Fibroblast of lung (primary cell): Measurements from ENCODE around the gene KRT4. TPM values are rescaled to one million over a fixed set of nuclear protein-coding genes. Genes with fewer than 3 reads are reported as not detected.

Source experiments
- DNase-seq, 2 donors: peaks; one replicate each; pipeline versions ENCODE4 v3.0.0 to v3.0.0-alpha.2; 2010; ENCODE audit warnings: low read depth in 2 of 2
- H2AFZ ChIP-seq: 2 replicates; pipeline ENCODE4 v1.5.1; 2012; ENCODE audit warnings: low read length, control low read depth, inconsistent platforms
- H3K27ac ChIP-seq: 2 replicates; pipeline ENCODE4 v1.5.1; 2011; ENCODE audit warnings: low read length, control low read depth; ENCODE audit not compliant: insufficient read depth
- H3K27me3 ChIP-seq: 2 replicates; pipeline ENCODE4 v1.5.1; 2011; ENCODE audit warnings: mild to moderate bottlenecking, low read length; ENCODE audit not compliant: control insufficient read depth, insufficient read depth
- H3K36me3 ChIP-seq: 2 replicates; pipeline ENCODE4 v1.5.1; 2011; ENCODE audit warnings: low read length; ENCODE audit not compliant: control insufficient read depth, insufficient read depth
- H3K4me1 ChIP-seq: 2 replicates; pipeline ENCODE4 v1.5.1; 2011; ENCODE audit warnings: low read length; ENCODE audit not compliant: control insufficient read depth, insufficient read depth; ENCODE audit errors: extremely low read depth
- H3K4me2 ChIP-seq: 2 replicates; pipeline ENCODE4 v1.5.1; 2011; ENCODE audit warnings: low read length, control low read depth; ENCODE audit not compliant: insufficient read depth; ENCODE audit errors: extremely low read depth
- H3K4me3 ChIP-seq, 4 experiments: fragments of 200-600 bp in 1 of 4; sonication (generic) in 1 of 4; replicated peaks in 1 of 4; 2 replicates each; pipeline ENCODE4 v1.5.1; 2011 to 2016; ENCODE audit warnings: low read length in 4 of 4, low read depth in 3 of 4, mild to moderate bottlenecking in 3 of 4, control low read depth in 2 of 4, inconsistent platforms in 1 of 4, mixed read lengths in 1 of 4; ENCODE audit not compliant: insufficient read depth in 1 of 4; ENCODE audit errors: control extremely low read depth in 1 of 4
- H3K79me2 ChIP-seq: 2 replicates; pipeline ENCODE4 v1.5.1; 2012; ENCODE audit warnings: mild to moderate bottlenecking, low read length, inconsistent platforms; ENCODE audit not compliant: control insufficient read depth, insufficient read depth
- H3K9ac ChIP-seq: 2 replicates; pipeline ENCODE4 v1.5.1; 2011; ENCODE audit warnings: mild to moderate bottlenecking, low read length, control low read depth; ENCODE audit not compliant: insufficient read depth
- H3K9me3 ChIP-seq: 2 replicates; pipeline ENCODE4 v1.5.1; 2012; ENCODE audit warnings: low read depth, low read length; ENCODE audit not compliant: control insufficient read depth, insufficient read depth
- H4K20me1 ChIP-seq: 2 replicates; pipeline ENCODE4 v1.5.1; 2011; ENCODE audit warnings: low read length; ENCODE audit not compliant: control insufficient read depth, insufficient read depth; ENCODE audit errors: extremely low read depth
- EZH2 ChIP-seq: IDR thresholded peaks from 2 replicates; pipeline ENCODE4 v1.5.1; 2012; ENCODE audit warnings: low read length, control low read depth, mild to moderate bottlenecking; ENCODE audit errors: missing control alignments
- polyA plus RNA-seq, 2 donors: library from polyadenylated mRNA; depleted of rRNA in 1 of 2; stranded (reverse) in 1 of 2; unstranded in 1 of 2; fragments of >200 nt; gene quantifications; 2 replicates each; pipeline ENCODE4 v1.2.1, GENCODE V29; 2011 to 2012; ENCODE audit warnings: missing spikeins in 1 of 2
- total RNA-seq: library from RNA; depleted of rRNA; stranded (reverse); fragments of >200 nt; gene quantifications from 2 replicates; pipeline ENCODE4 v1.2.1, GENCODE V29; 2014
- TF ChIP-seq, protein P1 (sequence below), 2 donors: IDR thresholded peaks in 1 of 2; conservative IDR thresholded peaks in 1 of 2; 1 replicate in 1 of 2; 2 replicates in 1 of 2; pipeline ENCODE4 v1.5.1; 2011 to 2012; ENCODE audit warnings: low read length in 2 of 2, control low read depth in 1 of 2, inconsistent platforms in 1 of 2, low read depth in 1 of 2, mild to moderate bottlenecking in 1 of 2

Gene KRT4
- total and polyA plus RNA-seq, 2 donors (not counting 1 experiment from before 2014, with no cell fraction given) = under 0.01 to 0.23 TPM

DNA sequence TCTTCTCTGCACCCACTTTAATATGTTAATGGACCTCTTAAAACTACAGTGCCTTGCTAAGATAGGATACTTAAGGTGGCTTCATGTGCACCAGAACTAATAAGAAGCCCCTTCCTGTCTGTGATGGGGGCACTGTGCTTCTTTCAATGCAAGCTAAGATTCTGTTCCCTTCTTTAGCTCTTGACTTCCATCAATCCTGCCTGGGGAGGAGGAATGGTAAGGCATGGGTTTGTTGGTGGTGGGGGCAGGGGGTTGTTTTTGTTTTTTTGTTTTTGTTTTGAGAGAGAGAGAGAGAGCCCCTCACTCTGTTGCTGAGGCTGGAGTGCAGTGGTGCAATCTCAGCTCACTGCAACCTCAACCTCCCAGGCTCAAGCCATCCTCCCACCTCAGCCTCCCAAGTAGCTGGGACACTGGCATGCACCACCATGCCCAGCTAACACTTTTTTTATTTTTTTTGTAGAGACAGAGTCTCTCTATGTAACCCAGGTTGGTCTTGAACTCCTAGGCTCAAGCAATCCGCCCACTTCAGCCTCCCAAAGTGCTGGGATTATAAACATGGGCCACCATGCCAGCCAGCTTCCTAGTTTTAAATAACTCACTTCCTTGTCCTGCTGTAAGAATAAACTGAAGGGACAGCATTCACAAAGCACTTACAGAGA is 13.5 kb downstream of the KRT4 start:
- H3K4me3 ChIP-seq = no peak overlapping the region
- no peak overlapping the region for H3K27ac ChIP-seq
- no peaks in the 10 kb centered on the region for H3K79me2 ChIP-seq
- H3K36me3 ChIP-seq = no peaks in the 10 kb centered on the region
- no peaks in the 10 kb centered on the region for H3K4me1 ChIP-seq
- no peaks in the 10 kb centered on the region for H3K9me3 ChIP-seq
- no peak for DNase-seq
- TF ChIP-seq EZH2 = no peak
- TF ChIP-seq, protein P1, sequence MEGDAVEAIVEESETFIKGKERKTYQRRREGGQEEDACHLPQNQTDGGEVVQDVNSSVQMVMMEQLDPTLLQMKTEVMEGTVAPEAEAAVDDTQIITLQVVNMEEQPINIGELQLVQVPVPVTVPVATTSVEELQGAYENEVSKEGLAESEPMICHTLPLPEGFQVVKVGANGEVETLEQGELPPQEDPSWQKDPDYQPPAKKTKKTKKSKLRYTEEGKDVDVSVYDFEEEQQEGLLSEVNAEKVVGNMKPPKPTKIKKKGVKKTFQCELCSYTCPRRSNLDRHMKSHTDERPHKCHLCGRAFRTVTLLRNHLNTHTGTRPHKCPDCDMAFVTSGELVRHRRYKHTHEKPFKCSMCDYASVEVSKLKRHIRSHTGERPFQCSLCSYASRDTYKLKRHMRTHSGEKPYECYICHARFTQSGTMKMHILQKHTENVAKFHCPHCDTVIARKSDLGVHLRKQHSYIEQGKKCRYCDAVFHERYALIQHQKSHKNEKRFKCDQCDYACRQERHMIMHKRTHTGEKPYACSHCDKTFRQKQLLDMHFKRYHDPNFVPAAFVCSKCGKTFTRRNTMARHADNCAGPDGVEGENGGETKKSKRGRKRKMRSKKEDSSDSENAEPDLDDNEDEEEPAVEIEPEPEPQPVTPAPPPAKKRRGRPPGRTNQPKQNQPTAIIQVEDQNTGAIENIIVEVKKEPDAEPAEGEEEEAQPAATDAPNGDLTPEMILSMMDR (conservative IDR thresholded peaks at IDR 0.05 in 1 of 2, IDR thresholded peaks at IDR 0.05 in 1 of 2; ENCODE audit: low read depth in 1 of 2, low read length in 2 of 2) = no peak
- no peak overlapping the region for H3K4me2 ChIP-seq
- H3K27me3 ChIP-seq = no peaks in the 10 kb centered on the region
- H4K20me1 ChIP-seq = no peaks in the 10 kb centered on the region
- H3K9ac ChIP-seq = no peak overlapping the region
- no peak overlapping the region for H2AFZ ChIP-seq

DNA sequence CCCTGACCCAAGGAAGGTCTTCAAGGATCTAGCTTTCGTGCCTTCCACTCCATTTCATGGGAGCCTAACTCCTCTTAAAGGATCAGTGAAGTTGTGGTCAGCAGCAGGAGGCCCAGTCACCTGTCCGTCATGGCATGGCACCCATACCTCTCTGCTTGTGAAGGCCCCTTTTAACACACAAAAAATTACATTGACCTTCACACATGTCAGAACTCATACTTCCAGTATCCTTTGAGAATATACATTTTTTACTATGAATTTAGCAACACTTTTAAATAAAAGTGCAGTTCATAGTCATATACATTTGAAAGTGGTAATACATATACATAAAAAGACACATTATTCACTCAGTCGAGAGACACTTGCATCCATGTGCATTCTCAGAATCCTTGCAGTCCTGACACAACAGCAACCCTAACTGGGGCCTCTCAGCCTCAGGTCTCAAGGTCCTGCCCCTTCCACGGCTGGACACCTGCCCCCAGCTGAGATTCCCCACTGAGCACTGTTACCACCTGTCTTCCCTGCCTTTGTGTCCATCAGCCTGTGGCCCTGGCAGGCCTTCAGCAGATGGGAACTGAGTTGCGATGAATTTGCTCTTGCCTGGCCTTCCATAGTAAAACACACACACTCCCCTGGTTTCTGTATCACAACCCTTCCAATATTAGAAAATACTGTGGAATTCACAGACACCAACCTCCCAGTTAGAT is 14.3 kb downstream of the KRT4 start:
- no peaks in the 10 kb centered on the region for H3K36me3 ChIP-seq
- no peak for DNase-seq
- H3K27me3 ChIP-seq = no peaks in the 10 kb centered on the region
- H3K4me3 ChIP-seq = no peak overlapping the region
- no peak overlapping the region for H2AFZ ChIP-seq
- H3K4me1 ChIP-seq = no peaks in the 10 kb centered on the region
- no peaks in the 10 kb centered on the region for H3K9me3 ChIP-seq
- no peak overlapping the region for H3K9ac ChIP-seq
- TF ChIP-seq, protein P1 (conservative IDR thresholded peaks at IDR 0.05 in 1 of 2, IDR thresholded peaks at IDR 0.05 in 1 of 2; ENCODE audit: low read depth in 1 of 2, low read length in 2 of 2) = no peak
- TF ChIP-seq EZH2 = no peak
- no peak overlapping the region for H3K4me2 ChIP-seq
- H3K27ac ChIP-seq = no peak overlapping the region
- no peaks in the 10 kb centered on the region for H3K79me2 ChIP-seq
- H4K20me1 ChIP-seq = no peaks in the 10 kb centered on the region

DNA sequence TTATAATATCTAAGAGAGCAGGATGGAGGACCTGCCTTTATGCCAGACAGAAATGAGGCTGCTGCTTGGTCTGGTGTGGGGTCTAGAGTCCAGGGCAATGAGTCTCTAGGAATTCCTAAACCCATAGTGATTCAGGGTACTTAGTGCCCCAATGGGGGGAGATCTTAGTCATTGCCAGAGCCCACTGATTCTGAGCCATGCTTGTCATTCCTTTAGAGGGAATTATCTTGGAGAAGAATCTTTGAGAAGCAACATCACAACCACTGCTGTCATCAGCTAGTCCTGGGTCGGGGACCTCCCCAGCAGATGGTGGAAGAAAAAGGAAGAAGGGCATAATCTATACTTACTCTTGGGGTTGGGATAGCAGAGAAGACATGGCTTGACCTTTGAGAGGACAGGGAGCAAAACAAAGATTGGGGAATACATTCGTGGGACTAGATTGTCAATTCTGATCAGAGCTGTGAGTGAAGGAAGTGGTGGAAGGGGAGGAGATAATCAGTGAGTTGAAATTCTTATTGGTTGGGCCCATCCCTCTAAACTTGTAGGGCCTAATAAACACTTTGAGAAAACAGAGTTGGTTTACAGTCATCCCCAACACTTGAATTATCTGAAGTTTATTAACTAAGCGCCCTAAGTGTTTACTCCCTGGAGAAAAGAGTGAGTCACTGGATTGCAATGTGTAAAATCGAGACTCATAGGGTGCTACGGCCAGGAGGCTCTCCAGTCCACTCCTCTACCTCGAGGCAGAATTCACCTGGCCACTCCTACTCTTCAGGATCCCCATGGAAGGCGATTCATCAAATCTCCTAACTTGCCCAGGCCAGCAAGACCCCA is 15.0 kb downstream of the KRT4 start:
- Histone ChIP-seq H3K4me3 (no peak overlapping the region), H3K4me1 (no peaks in the 10 kb centered on the region), H4K20me1 (no peaks in the 10 kb centered on the region), H3K27ac (no peak overlapping the region), H3K9ac (no peak overlapping the region), H2AFZ (no peak overlapping the region), H3K9me3 (no peaks in the 10 kb centered on the region), H3K36me3 (no peaks in the 10 kb centered on the region), H3K79me2 (no peaks in the 10 kb centered on the region), H3K27me3 (no peaks in the 10 kb centered on the region), H3K4me2 (no peak overlapping the region)
- peak in 1 of 2 donors; percentile 63 for DNase-seq
- TF ChIP-seq, protein P1 (conservative IDR thresholded peaks at IDR 0.05 in 1 of 2, IDR thresholded peaks at IDR 0.05 in 1 of 2; ENCODE audit: low read depth in 1 of 2, low read length in 2 of 2) = no peak
- no peak for TF ChIP-seq EZH2
